ENCODE measurements around the gene UBASH3A. TPM values are rescaled to one million over a fixed set of nuclear protein-coding genes. Genes with fewer than 3 reads are reported as not detected.

The UBASH3A gene
- total and polyA plus RNA-seq, 9 donors, result 0.15 to 0.85 (median 0.24) TPM; not detected in 2

- Histone ChIP-seq H3K27ac (no peak overlapping the region), H3K9me3 (no peaks in the 10 kb centered on the region), H3K4me3 (no peak overlapping the region), H3K36me3 (no peaks in the 10 kb centered on the region), H3K27me3 (no peaks in the 10 kb centered on the region), H3K4me1 (ENCODE audit: insufficient read depth) (no peaks in the 10 kb centered on the region)
- no peak for DNase-seq
- no peak for TF ChIP-seq EP300 (IDR thresholded peaks at IDR 0.05)
- no peak for TF ChIP-seq POLR2A (IDR thresholded peaks at IDR 0.05)
- no peak for TF ChIP-seq CTCF (IDR thresholded peaks at IDR 0.05)
- intact Hi-C loops (cut with DNase I), result no loop called here
- WGBS, 3 donors, result 50 to 59% (median 55%) methylated on average over 1 of the region's 1 CpG
These were observed 22.2 kb upstream of the UBASH3A start for GRCh38 chr21:42381347-42381984.

DNA sequence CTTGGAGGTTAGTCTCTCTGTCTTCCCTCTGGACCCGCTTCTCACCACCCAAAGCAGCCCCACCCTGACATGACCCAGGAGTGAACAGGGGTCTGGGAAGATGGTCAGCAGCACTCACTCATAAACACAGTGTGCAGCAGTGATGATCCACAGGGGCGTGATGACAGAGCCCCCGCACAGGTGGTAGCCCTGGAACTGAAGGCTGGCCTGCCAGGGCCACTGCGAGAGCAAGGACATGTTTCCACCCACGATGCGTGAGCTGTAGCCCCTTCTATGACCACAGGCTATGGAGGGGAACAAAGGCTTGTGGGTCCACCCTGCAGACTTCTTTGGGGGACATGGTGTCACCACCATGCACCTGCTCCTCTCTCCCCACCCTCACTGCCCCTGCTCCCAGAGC, 20.8 kb upstream of the UBASH3A start:
- H3K27me3 ChIP-seq, result no peaks in the 10 kb centered on the region
- intact Hi-C loops (cut with DNase I), result no loop called here
- WGBS, 3 donors, result 84 to 90% (median 86%) methylated on average over 6 of the region's 6 CpGs
- no peaks in the 10 kb centered on the region for H3K4me1 ChIP-seq (ENCODE audit: insufficient read depth)
- no peaks in the 10 kb centered on the region for H3K9me3 ChIP-seq
- no peak for TF ChIP-seq CTCF (IDR thresholded peaks at IDR 0.05)
- TF ChIP-seq POLR2A (IDR thresholded peaks at IDR 0.05), result no peak
- no peak for TF ChIP-seq EP300 (IDR thresholded peaks at IDR 0.05)
- no peak for DNase-seq
- H3K36me3 ChIP-seq, result no peaks in the 10 kb centered on the region
- H3K27ac ChIP-seq, result no peak overlapping the region
- no peak overlapping the region for H3K4me3 ChIP-seq

GRCh38 chr21:42383331-42383730, 20.4 kb upstream of the UBASH3A start:
- intact Hi-C loops (cut with DNase I), result no loop called here
- Histone ChIP-seq H3K27me3 (no peaks in the 10 kb centered on the region), H3K9me3 (no peaks in the 10 kb centered on the region), H3K36me3 (no peaks in the 10 kb centered on the region), H3K4me3 (no peak overlapping the region), H3K4me1 (ENCODE audit: insufficient read depth) (no peaks in the 10 kb centered on the region), H3K27ac (no peak overlapping the region)
- DNase-seq, result no peak
- no peak for TF ChIP-seq CTCF (IDR thresholded peaks at IDR 0.05)
- TF ChIP-seq EP300 (IDR thresholded peaks at IDR 0.05), result no peak
- no peak for TF ChIP-seq POLR2A (IDR thresholded peaks at IDR 0.05)
- 75 to 81% (median 77%) methylated on average over 6 of the region's 6 CpGs for WGBS, 3 donors

DNA sequence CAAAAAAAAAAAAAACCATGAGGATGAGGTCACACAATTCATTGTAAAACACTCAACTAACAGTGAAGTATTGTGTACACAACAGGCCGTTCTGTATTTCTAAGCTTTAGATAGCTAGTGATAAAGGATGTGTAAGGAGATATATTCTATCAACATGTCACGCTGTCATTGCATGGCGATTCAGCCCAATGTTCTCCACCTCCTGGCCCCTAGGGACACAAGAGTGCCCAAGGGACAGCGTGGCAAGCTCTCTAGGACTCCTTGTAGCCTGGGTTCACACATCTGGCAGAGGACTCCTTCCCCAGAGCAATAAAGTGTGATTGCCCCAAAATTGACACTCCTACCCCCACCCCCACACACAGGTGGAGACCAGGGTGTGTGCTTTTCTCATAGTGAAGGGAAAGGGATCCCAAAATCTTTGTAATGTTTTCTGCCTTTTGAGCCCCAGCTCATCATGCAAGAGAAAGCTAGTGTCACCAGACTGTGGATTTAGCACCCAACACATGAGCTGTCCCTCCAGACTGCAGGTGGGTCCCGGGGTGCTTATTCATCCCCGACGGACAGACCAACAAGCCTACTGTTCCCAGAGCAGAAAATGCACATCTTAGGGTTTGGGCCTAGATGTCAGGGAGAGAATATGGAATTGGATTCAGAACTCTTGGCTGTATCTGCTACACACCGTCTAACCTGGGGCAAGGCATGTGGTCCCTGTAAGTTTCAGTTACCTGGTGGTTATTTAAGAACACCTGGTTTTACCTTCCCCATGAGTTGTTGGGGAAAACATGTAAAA, 19.4 kb upstream of the UBASH3A start:
- Histone ChIP-seq H3K36me3 (no peaks in the 10 kb centered on the region), H3K9me3 (no peaks in the 10 kb centered on the region), H3K4me1 (ENCODE audit: insufficient read depth) (no peaks in the 10 kb centered on the region), H3K27ac (no peak overlapping the region), H3K27me3 (no peaks in the 10 kb centered on the region), H3K4me3 (no peak overlapping the region)
- intact Hi-C loops (cut with DNase I), result no loop called here
- no peak for DNase-seq
- 71 to 73% (median 73%) methylated on average over 8 of the region's 8 CpGs for WGBS, 3 donors
- TF ChIP-seq EP300 (IDR thresholded peaks at IDR 0.05) (no peak), POLR2A (IDR thresholded peaks at IDR 0.05) (no peak), CTCF (IDR thresholded peaks at IDR 0.05) (no peak)
